Activated T-helper 17 cell treated with anti-CD3 and anti-CD28 coated beads, Interleukin-2, amount 50 U/mL, for 72 hours (primary cell): ENCODE measurements around the gene KCNQ1. TPM values are rescaled to one million over a fixed set of nuclear protein-coding genes. Genes with fewer than 3 reads are reported as not detected.

Experiments
- ATAC-seq: fragments of 150-1000 bp; cut with Tn5 transposase; replicated peaks from 2 replicates; pipeline ENCODE4 v1.10.0; 2021; ENCODE audit warnings: mild to moderate bottlenecking, moderate library complexity
- H3K27ac Mint-ChIP-seq: one replicate; pipeline ENCODE4 v1.8.0; 2022; ENCODE audit warnings: mixed read lengths
- H3K27me3 Mint-ChIP-seq: one replicate; pipeline ENCODE4 v1.8.0; 2022; ENCODE audit warnings: mixed read lengths
- H3K36me3 Mint-ChIP-seq: one replicate; pipeline ENCODE4 v1.8.0; 2022; ENCODE audit warnings: low read depth, mild to moderate bottlenecking, mixed read lengths
- H3K4me1 Mint-ChIP-seq: one replicate; pipeline ENCODE4 v1.8.0; 2022; ENCODE audit warnings: mixed read lengths
- H3K4me3 Mint-ChIP-seq: one replicate; pipeline ENCODE4 v1.8.0; 2022; ENCODE audit warnings: mild to moderate bottlenecking, mixed read lengths
- H3K9me3 Mint-ChIP-seq: one replicate; pipeline ENCODE4 v1.8.0; 2022; ENCODE audit warnings: mixed read lengths
- total RNA-seq, 2 donors: library from RNA; stranded (reverse); gene quantifications; one replicate each; pipeline ENCODE4 v1.2.3, GENCODE V29; 2022

KCNQ1 gene
- total RNA-seq, 2 donors from 2014 or later: 7.0 to 9.7 TPM

GRCh38 chr11:2533587-2534133 is 88.9 kb downstream of the KCNQ1 start:
- Mint-ChIP-seq H3K27ac (no peak overlapping the region), H3K27me3 (no peaks in the 10 kb centered on the region), H3K4me3 (peak overlapping the region; percentile 61), H3K9me3 (no peaks in the 10 kb centered on the region), H3K36me3 (no peaks in the 10 kb centered on the region), H3K4me1 (no peaks in the 10 kb centered on the region)
- ATAC-seq: no peak

GRCh38 chr11:2534134-2534956 is 89.5 kb downstream of the KCNQ1 start:
- H3K27ac Mint-ChIP-seq: no peak overlapping the region
- no peaks in the 10 kb centered on the region for H3K9me3 Mint-ChIP-seq
- no peak for ATAC-seq
- H3K4me3 Mint-ChIP-seq: no peak overlapping the region
- H3K4me1 Mint-ChIP-seq: no peaks in the 10 kb centered on the region
- H3K36me3 Mint-ChIP-seq: no peaks in the 10 kb centered on the region
- H3K27me3 Mint-ChIP-seq: no peaks in the 10 kb centered on the region

GRCh38 chr11:2534957-2535672 is 90.3 kb downstream of the KCNQ1 start:
- no peak for ATAC-seq
- no peak overlapping the region for H3K4me3 Mint-ChIP-seq
- no peaks in the 10 kb centered on the region for H3K4me1 Mint-ChIP-seq
- no peaks in the 10 kb centered on the region for H3K27me3 Mint-ChIP-seq
- no peak overlapping the region for H3K27ac Mint-ChIP-seq
- no peaks in the 10 kb centered on the region for H3K9me3 Mint-ChIP-seq
- H3K36me3 Mint-ChIP-seq: no peaks in the 10 kb centered on the region

GRCh38 chr11:2535673-2536439 is 91.0 kb downstream of the KCNQ1 start:
- no peaks in the 10 kb centered on the region for H3K4me1 Mint-ChIP-seq
- no peaks in the 10 kb centered on the region for H3K36me3 Mint-ChIP-seq
- no peak overlapping the region for H3K27ac Mint-ChIP-seq
- H3K9me3 Mint-ChIP-seq: no peaks in the 10 kb centered on the region
- no peak overlapping the region for H3K4me3 Mint-ChIP-seq
- no peak for ATAC-seq
- no peaks in the 10 kb centered on the region for H3K27me3 Mint-ChIP-seq

- Mint-ChIP-seq H3K4me3 (no peak overlapping the region), H3K27me3 (no peaks in the 10 kb centered on the region), H3K4me1 (no peaks in the 10 kb centered on the region), H3K36me3 (no peaks in the 10 kb centered on the region), H3K9me3 (no peaks in the 10 kb centered on the region), H3K27ac (no peak overlapping the region)
- ATAC-seq: no peak
Observed at GRCh38 chr11:2536440-2536989, 91.7 kb downstream of the KCNQ1 start.

- Mint-ChIP-seq H3K36me3 (no peaks in the 10 kb centered on the region), H3K27ac (no peak overlapping the region), H3K4me1 (no peaks in the 10 kb centered on the region), H3K9me3 (no peaks in the 10 kb centered on the region), H3K27me3 (no peaks in the 10 kb centered on the region), H3K4me3 (no peak overlapping the region)
- no peak for ATAC-seq
Observed at GRCh38 chr11:2537010-2537705, 92.3 kb downstream of the KCNQ1 start.

- ATAC-seq: no peak
- no peaks in the 10 kb centered on the region for H3K9me3 Mint-ChIP-seq
- no peak overlapping the region for H3K4me3 Mint-ChIP-seq
- no peaks in the 10 kb centered on the region for H3K4me1 Mint-ChIP-seq
- H3K27me3 Mint-ChIP-seq: no peaks in the 10 kb centered on the region
- H3K36me3 Mint-ChIP-seq: no peaks in the 10 kb centered on the region
- H3K27ac Mint-ChIP-seq: no peak overlapping the region
Observed at GRCh38 chr11:2537896-2538724, 93.3 kb downstream of the KCNQ1 start.

GRCh38 chr11:2538951-2539350 is 94.1 kb downstream of the KCNQ1 start:
- no peak for ATAC-seq
- no peaks in the 10 kb centered on the region for H3K27me3 Mint-ChIP-seq
- no peak overlapping the region for H3K4me3 Mint-ChIP-seq
- no peaks in the 10 kb centered on the region for H3K4me1 Mint-ChIP-seq
- no peaks in the 10 kb centered on the region for H3K36me3 Mint-ChIP-seq
- H3K27ac Mint-ChIP-seq: no peak overlapping the region
- no peaks in the 10 kb centered on the region for H3K9me3 Mint-ChIP-seq

- no peak overlapping the region for H3K4me3 Mint-ChIP-seq
- H3K4me1 Mint-ChIP-seq: no peaks in the 10 kb centered on the region
- H3K9me3 Mint-ChIP-seq: no peaks in the 10 kb centered on the region
- no peak overlapping the region for H3K27ac Mint-ChIP-seq
- ATAC-seq: no peak
- H3K36me3 Mint-ChIP-seq: no peaks in the 10 kb centered on the region
- H3K27me3 Mint-ChIP-seq: no peaks in the 10 kb centered on the region
Observed at GRCh38 chr11:2539371-2540222, 94.8 kb downstream of the KCNQ1 start.

- no peak for ATAC-seq
- H3K9me3 Mint-ChIP-seq: no peaks in the 10 kb centered on the region
- H3K4me3 Mint-ChIP-seq: no peak overlapping the region
- no peaks in the 10 kb centered on the region for H3K27me3 Mint-ChIP-seq
- H3K36me3 Mint-ChIP-seq: no peaks in the 10 kb centered on the region
- no peak overlapping the region for H3K27ac Mint-ChIP-seq
- H3K4me1 Mint-ChIP-seq: peaks cover 4% of the 10 kb centered on the region
Observed at GRCh38 chr11:2540223-2540991, 95.6 kb downstream of the KCNQ1 start.

- Mint-ChIP-seq H3K4me1 (peaks cover 4% of the 10 kb centered on the region), H3K27me3 (no peaks in the 10 kb centered on the region), H3K4me3 (no peak overlapping the region), H3K27ac (no peak overlapping the region), H3K36me3 (no peaks in the 10 kb centered on the region), H3K9me3 (no peaks in the 10 kb centered on the region)
- ATAC-seq: no peak
Observed at GRCh38 chr11:2540992-2541680, 96.3 kb downstream of the KCNQ1 start.
